ENCODE data around the gene TCF19. TPM values are rescaled to one million over a fixed set of nuclear protein-coding genes. Genes with fewer than 3 reads are reported as not detected.

The TCF19 gene
- total RNA-seq, 6 experiments from 2014 or later = 0.42 to 4.4 (median 1.3) TPM

DNA sequence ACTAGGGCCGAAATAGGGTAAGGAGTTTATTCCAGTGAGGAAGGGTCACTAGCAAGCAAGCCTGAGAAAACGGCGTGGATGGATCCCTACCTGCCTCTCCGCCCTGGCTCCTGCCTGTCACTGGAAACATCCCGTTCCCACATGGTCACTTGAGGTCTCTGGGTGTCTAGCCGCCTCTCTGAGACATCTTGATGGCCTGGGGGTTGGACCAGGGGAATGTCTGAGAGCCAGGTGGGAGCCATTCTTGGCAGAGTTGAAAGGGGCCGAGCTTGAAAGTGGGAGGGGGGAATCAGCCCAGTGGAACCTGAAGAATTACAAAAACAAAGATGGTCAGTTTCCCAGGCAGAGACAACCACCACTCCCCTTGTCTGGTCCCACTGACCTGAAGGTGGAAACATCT lies 1.7 kb upstream of the TCF19 start:
- Histone ChIP-seq H3K4me3 (no peak overlapping the region), H3K36me3 (no peaks in the 10 kb centered on the region), H3K27me3 (no peaks in the 10 kb centered on the region), H3K27ac (no peak overlapping the region), H3K9me3 (no peaks in the 10 kb centered on the region), H3K4me1 (peaks cover 0 to 6% (median 0%) of the 10 kb centered on the region in 4 donors)
- no peak for ATAC-seq
- intact Hi-C loops (cut with DNase I) = no loop called here
- no peak for DNase-seq
- TF ChIP-seq POLR2A (IDR thresholded peaks at IDR 0.05) = no peak
- TF ChIP-seq, protein P1, sequence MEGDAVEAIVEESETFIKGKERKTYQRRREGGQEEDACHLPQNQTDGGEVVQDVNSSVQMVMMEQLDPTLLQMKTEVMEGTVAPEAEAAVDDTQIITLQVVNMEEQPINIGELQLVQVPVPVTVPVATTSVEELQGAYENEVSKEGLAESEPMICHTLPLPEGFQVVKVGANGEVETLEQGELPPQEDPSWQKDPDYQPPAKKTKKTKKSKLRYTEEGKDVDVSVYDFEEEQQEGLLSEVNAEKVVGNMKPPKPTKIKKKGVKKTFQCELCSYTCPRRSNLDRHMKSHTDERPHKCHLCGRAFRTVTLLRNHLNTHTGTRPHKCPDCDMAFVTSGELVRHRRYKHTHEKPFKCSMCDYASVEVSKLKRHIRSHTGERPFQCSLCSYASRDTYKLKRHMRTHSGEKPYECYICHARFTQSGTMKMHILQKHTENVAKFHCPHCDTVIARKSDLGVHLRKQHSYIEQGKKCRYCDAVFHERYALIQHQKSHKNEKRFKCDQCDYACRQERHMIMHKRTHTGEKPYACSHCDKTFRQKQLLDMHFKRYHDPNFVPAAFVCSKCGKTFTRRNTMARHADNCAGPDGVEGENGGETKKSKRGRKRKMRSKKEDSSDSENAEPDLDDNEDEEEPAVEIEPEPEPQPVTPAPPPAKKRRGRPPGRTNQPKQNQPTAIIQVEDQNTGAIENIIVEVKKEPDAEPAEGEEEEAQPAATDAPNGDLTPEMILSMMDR (IDR thresholded peaks at IDR 0.05) = no peak
- WGBS (ENCODE audit: insufficient coverage, low coverage, low lambda C conversion rate, missing lambda C conversion rate) = 91% methylated on average over 5 of the region's 7 CpGs

DNA sequence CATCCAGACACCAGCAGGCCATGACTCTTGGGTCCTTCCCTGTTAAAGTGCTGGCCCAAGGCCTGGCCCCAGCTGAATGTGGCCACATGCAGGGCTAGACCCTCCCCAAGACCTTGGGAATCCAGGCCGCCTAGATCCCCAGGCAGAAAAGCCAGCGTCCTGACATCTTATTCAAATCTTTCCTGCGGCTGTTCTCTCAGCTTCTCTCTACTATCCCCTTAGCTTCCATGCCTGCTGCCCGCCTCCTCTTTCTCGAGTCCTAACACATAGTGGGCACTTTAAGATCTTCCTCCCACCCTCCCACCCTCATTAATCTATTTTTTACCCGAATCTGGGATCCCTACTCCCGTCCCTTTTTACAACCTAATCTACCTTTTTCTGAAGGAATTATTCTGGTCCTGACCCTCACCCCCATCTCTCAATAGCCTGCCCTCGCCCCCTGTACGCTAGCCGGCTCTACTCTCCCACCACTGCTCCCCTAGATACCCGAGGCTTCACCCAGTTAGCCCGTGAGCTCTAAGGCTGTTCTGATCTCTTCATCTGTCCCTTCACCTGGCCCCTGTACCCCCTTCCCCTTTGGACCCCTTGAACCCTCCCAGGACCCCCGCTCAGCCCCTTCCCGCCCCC lies 763 bp upstream of the TCF19 start, which contains the start of gene CCHCR1:
CCHCR1 (minus strand) TSS at position 290 of the 627 bp plus-strand sequence; CDS start at position 88, 202 bp downstream.
- 6% methylated on average over 11 of the region's 14 CpGs for WGBS (ENCODE audit: insufficient coverage, low coverage, low lambda C conversion rate, missing lambda C conversion rate)
- intact Hi-C loops (cut with DNase I) = no loop called here
- Histone ChIP-seq H3K4me3 (peak within 1 kb of the TSS; percentile 58 to 69 (median 62)), H3K9me3 (no peaks in the 10 kb centered on the region), H3K36me3 (no peaks in the 10 kb centered on the region), H3K4me1 (peaks cover 0 to 6% (median 0%) of the 10 kb centered on the region in 4 donors), H3K27ac (peak within 1 kb of the TSS in 2 of 3 donors; percentile 44 to 51), H3K27me3 (no peaks in the 10 kb centered on the region)
- no peak for TF ChIP-seq POLR2A (IDR thresholded peaks at IDR 0.05)
- TF ChIP-seq, protein P1 (IDR thresholded peaks at IDR 0.05) = no peak
- DNase-seq (no peak), ATAC-seq (peak in 3 of 4 donors; percentile 29 to 35 (median 34))

DNA sequence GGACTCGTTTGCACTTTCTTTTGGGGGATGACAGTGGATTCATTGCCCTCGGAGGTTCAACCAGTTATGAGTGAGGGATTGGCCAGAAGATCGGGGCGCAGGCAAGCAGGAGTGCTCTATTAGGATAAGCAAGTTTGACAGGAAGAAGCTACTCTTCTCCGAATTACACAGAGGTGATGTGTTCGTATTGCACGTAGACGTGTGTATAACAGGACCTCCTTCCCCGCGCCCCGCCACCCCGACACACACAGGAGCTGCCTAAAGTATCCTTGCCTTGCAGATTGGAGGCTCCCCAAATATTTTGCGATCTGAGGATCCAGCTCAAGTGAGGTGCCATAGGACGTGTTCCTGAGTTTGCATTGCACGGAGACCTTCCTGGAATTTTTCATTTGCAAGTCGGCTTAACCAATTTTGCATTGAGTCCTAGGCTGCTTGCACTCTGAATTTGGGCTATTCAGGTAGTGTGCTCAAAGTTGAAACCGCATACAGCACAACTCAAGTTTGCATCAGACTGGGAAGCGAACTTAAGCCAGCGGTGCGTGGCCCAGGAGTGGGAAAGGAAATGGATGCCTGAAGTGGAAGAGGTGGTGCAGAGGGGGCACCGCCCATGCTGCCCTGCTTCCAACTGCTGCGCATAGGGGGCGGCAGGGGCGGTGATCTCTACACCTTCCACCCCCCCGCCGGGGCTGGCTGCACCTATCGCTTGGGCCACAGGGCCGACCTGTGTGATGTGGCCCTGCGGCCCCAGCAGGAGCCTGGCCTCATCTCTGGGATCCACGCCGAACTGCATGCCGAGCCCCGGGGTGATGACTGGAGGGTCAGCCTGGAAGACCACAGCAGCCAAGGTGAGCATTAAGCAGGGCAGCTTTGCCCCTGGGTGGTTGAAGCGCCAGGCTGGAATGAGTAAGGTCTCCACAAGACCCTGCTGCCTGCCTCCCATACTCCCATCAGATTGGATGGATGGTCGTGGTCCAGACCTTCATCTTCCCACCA lies 770 bp downstream of the TCF19 start:
- ATAC-seq (no peak), DNase-seq (no peak)
- WGBS (ENCODE audit: insufficient coverage, low coverage, low lambda C conversion rate, missing lambda C conversion rate) = 5% methylated on average over 14 of the region's 35 CpGs
- no peak overlapping the region for H3K27ac ChIP-seq
- peak overlapping the region; percentile 58 to 69 (median 62) for H3K4me3 ChIP-seq
- H3K27me3 ChIP-seq = no peaks in the 10 kb centered on the region
- intact Hi-C loops (cut with DNase I) = no loop called here
- H3K36me3 ChIP-seq = no peaks in the 10 kb centered on the region
- peaks cover 0 to 8% (median 0%) of the 10 kb centered on the region in 4 donors for H3K4me1 ChIP-seq
- TF ChIP-seq, protein P1 (IDR thresholded peaks at IDR 0.05) = no peak
- TF ChIP-seq POLR2A (IDR thresholded peaks at IDR 0.05) = no peak
- no peaks in the 10 kb centered on the region for H3K9me3 ChIP-seq

GRCh38 chr6:31161216-31162126 lies 3.1 kb downstream of the TCF19 start:
- ATAC-seq = no peak
- H3K4me3 ChIP-seq = no peak overlapping the region
- no peak for TF ChIP-seq POLR2A (IDR thresholded peaks at IDR 0.05)
- TF ChIP-seq, protein P1 (IDR thresholded peaks at IDR 0.05) = no peak
- no peak overlapping the region for H3K27ac ChIP-seq
- intact Hi-C loops (cut with DNase I) = no loop called here
- DNase-seq = no peak
- 93% methylated on average over 12 of the region's 19 CpGs for WGBS (ENCODE audit: insufficient coverage, low coverage, low lambda C conversion rate, missing lambda C conversion rate)
- no peaks in the 10 kb centered on the region for H3K9me3 ChIP-seq
- peaks cover 0 to 8% (median 0%) of the 10 kb centered on the region in 4 donors for H3K4me1 ChIP-seq
- H3K36me3 ChIP-seq = no peaks in the 10 kb centered on the region
- H3K27me3 ChIP-seq = no peaks in the 10 kb centered on the region

Measured in right lobe of liver (tissue), 6 donors.